WTC11 (cell line): ENCODE measurements around the gene PTPRF. TPM values are rescaled to one million over a fixed set of nuclear protein-coding genes. Genes with fewer than 3 reads are reported as not detected.

Source experiments
- ATAC-seq: fragments of 200-7000 bp; cut with Tn5 transposase; 2 replicates; pipeline ENCODE4 v1.10.0; 2021; ENCODE audit warnings: mild to moderate bottlenecking, moderate library complexity
- CTCF ChIA-PET: fragments of 300-600 bp; sonication (Branson Sonifier 250); formaldehyde crosslinking; loops from one replicate; lab custom pipeline; 2021; ENCODE audit warnings: antibody characterized with exemption; lab: Charles Lee
- POLR2A ChIA-PET: fragments of 350-600 bp; sonication (Branson Sonifier 250); formaldehyde crosslinking; loops from one replicate; lab custom pipeline; 2021; ENCODE audit warnings: antibody characterized with exemption; lab: Charles Lee
- DNase-seq: peaks from one replicate; pipeline ENCODE4 v3.0.0; 2021; ENCODE audit warnings: low spot score
- H3K27ac Mint-ChIP-seq: 2 replicates; pipeline ENCODE4 v1.8.0; 2021; ENCODE audit warnings: mixed read lengths
- H3K27me3 Mint-ChIP-seq: 2 replicates; pipeline ENCODE4 v1.8.0; 2021; ENCODE audit warnings: low read depth, mild to moderate bottlenecking, moderate library complexity, mixed read lengths
- H3K36me3 Mint-ChIP-seq: 2 replicates; pipeline ENCODE4 v1.8.0; 2021; ENCODE audit warnings: mixed read lengths
- H3K4me1 Mint-ChIP-seq: 2 replicates; pipeline ENCODE4 v1.8.0; 2022; ENCODE audit warnings: mixed read lengths
- H3K4me3 Mint-ChIP-seq: 2 replicates; pipeline ENCODE4 v1.8.0; 2021; ENCODE audit warnings: mild to moderate bottlenecking, moderate library complexity, mixed read lengths
- H3K9me3 Mint-ChIP-seq: 2 replicates; pipeline ENCODE4 v1.8.0; 2021; ENCODE audit warnings: mixed read lengths
- EMX1 ChIP-seq: fragments of 250-450 bp; sonication (Bioruptor Pico); IDR thresholded peaks from 2 replicates; pipeline ENCODE4 v1.8.0; 2021; ENCODE audit warnings: mild to moderate bottlenecking
- ESRRA ChIP-seq: sonication (generic); formaldehyde crosslinking; IDR thresholded peaks from 2 replicates; pipeline ENCODE4 v1.8.1; 2022; ENCODE audit warnings: mild to moderate bottlenecking, missing genetic modification reagents, borderline replicate concordance
- FOXJ3 ChIP-seq: sonication (generic); formaldehyde crosslinking; IDR thresholded peaks from 2 replicates; pipeline ENCODE4 v1.9.0; 2021; ENCODE audit warnings: missing genetic modification reagents, mild to moderate bottlenecking, borderline replicate concordance
- FOXP1 ChIP-seq: sonication (generic); formaldehyde crosslinking; IDR thresholded peaks from 2 replicates; pipeline ENCODE4 v1.8.0; 2022; ENCODE audit warnings: missing genetic modification reagents, mild to moderate bottlenecking, moderate library complexity, borderline replicate concordance
- GRHL2 ChIP-seq: fragments of 250-450 bp; sonication (Bioruptor Pico); IDR thresholded peaks from 2 replicates; pipeline ENCODE4 v1.8.0; 2022; ENCODE audit warnings: mild to moderate bottlenecking, moderate library complexity; ENCODE audit not compliant: insufficient replicate concordance, severe bottlenecking
- IRF2 ChIP-seq: sonication (generic); formaldehyde crosslinking; IDR thresholded peaks from 2 replicates; pipeline ENCODE4 v1.8.0; 2022; ENCODE audit warnings: low read depth, missing genetic modification reagents, borderline replicate concordance
- JAZF1 ChIP-seq: fragments of 250-450 bp; sonication (Bioruptor Pico); IDR thresholded peaks from 2 replicates; pipeline ENCODE4 v1.9.0; 2021; ENCODE audit warnings: moderate library complexity, mild to moderate bottlenecking, inconsistent platforms
- NFYB ChIP-seq: sonication (generic); formaldehyde crosslinking; conservative IDR thresholded peaks from 2 replicates; pipeline ENCODE4 v1.8.0; 2022; ENCODE audit warnings: low read depth, missing genetic modification reagents
- NR1H2 ChIP-seq: sonication (generic); formaldehyde crosslinking; IDR thresholded peaks from 2 replicates; pipeline ENCODE4 v1.9.0; 2021; ENCODE audit warnings: mild to moderate bottlenecking, moderate library complexity, missing genetic modification reagents
- PRRX2 ChIP-seq: fragments of 250-450 bp; sonication (Bioruptor Pico); IDR thresholded peaks from 2 replicates; pipeline ENCODE4 v1.8.0; 2021; ENCODE audit warnings: mild to moderate bottlenecking
- SOX15 ChIP-seq: fragments of 250-450 bp; sonication (Bioruptor Pico); IDR thresholded peaks from 2 replicates; pipeline ENCODE4 v1.9.0; 2021; ENCODE audit warnings: mild to moderate bottlenecking
- TCF7 ChIP-seq: sonication (generic); formaldehyde crosslinking; IDR thresholded peaks from 2 replicates; pipeline ENCODE4 v1.8.0; 2022; ENCODE audit warnings: mild to moderate bottlenecking, low read depth, missing genetic modification reagents, moderate library complexity
- TEAD1 ChIP-seq: sonication (generic); formaldehyde crosslinking; IDR thresholded peaks from 2 replicates; pipeline ENCODE4 v1.8.0; 2022; ENCODE audit warnings: mild to moderate bottlenecking, missing genetic modification reagents
- TEAD4 ChIP-seq: sonication (generic); formaldehyde crosslinking; IDR thresholded peaks from 2 replicates; pipeline ENCODE4 v1.8.0; 2022; ENCODE audit warnings: mild to moderate bottlenecking, missing genetic modification reagents
- ZBTB21 ChIP-seq: sonication (generic); formaldehyde crosslinking; IDR thresholded peaks from 2 replicates; pipeline ENCODE4 v1.8.1; 2023; ENCODE audit warnings: mild to moderate bottlenecking, missing genetic modification reagents, borderline replicate concordance
- ZNF317 ChIP-seq: sonication (generic); formaldehyde crosslinking; IDR thresholded peaks from 2 replicates; pipeline ENCODE4 v1.8.1; 2023; ENCODE audit warnings: low read depth, mild to moderate bottlenecking, moderate library complexity, missing genetic modification reagents, borderline replicate concordance
- total RNA-seq: library from RNA; stranded (reverse); gene quantifications from 3 replicates; pipeline ENCODE4 v1.2.3, GENCODE V29; 2021
- TF ChIP-seq, protein P1 (sequence below): sonication (generic); formaldehyde crosslinking; IDR thresholded peaks from 2 replicates; pipeline ENCODE4 v1.8.0; 2023; ENCODE audit warnings: missing genetic modification reagents, mild to moderate bottlenecking, borderline replicate concordance
- TF ChIP-seq, protein P2 (sequence below): fragments of 250-450 bp; sonication (Bioruptor Pico); IDR thresholded peaks from 2 replicates; pipeline ENCODE4 v1.9.0; 2021; ENCODE audit warnings: mild to moderate bottlenecking
- TF ChIP-seq, protein P3 (sequence below): sonication (generic); formaldehyde crosslinking; IDR thresholded peaks from 2 replicates; pipeline ENCODE4 v1.8.0; 2023; ENCODE audit warnings: mild to moderate bottlenecking, missing genetic modification reagents
- TF ChIP-seq, protein P4 (sequence below): fragments of 250-450 bp; sonication (Bioruptor Pico); IDR thresholded peaks from 2 replicates; pipeline ENCODE4 v1.9.0; 2021; ENCODE audit warnings: mild to moderate bottlenecking, borderline replicate concordance
- TF ChIP-seq, protein P5 (sequence below): sonication (generic); formaldehyde crosslinking; IDR thresholded peaks from 2 replicates; pipeline ENCODE4 v1.8.0; 2022; ENCODE audit warnings: mild to moderate bottlenecking, missing genetic modification reagents
- TF ChIP-seq, protein P6 (sequence below): sonication (generic); formaldehyde crosslinking; IDR thresholded peaks from 2 replicates; pipeline ENCODE4 v1.8.0; 2022; ENCODE audit warnings: mild to moderate bottlenecking, missing genetic modification reagents

Gene PTPRF
- total RNA-seq, 1 experiment from 2014 or later = 248 TPM

DNA sequence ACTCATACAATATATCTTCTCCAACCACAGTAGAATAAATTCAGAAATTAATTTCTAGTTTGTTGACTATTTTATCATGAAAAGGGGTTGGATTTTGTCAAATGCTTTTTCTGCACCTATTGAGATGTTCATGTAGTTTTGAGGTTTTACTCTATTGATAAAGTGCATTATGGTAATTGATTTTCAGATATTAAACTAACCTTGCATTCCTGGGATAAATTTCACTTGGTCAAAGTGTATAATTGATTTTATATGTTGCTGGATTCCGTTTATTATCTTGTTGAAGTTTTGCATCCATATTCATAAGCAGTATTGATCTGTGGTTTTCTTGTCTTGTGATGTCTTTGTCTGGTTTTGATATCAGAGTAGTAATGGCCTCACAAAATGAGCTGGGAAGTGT lies 42.5 kb upstream of the PTPRF start:
- TF ChIP-seq NFYB (CRISPR knock-in tag) (no peak), NR1H2 (CRISPR knock-in tag) (no peak), EMX1 (CRISPR knock-in tag) (no peak), TEAD4 (CRISPR knock-in tag) (no peak), FOXJ3 (CRISPR knock-in tag) (no peak), JAZF1 (CRISPR knock-in tag) (no peak), ZBTB21 (no peak), SOX15 (CRISPR knock-in tag) (no peak), IRF2 (CRISPR knock-in tag) (no peak), PRRX2 (no peak), TEAD1 (no peak), ESRRA (no peak), GRHL2 (CRISPR knock-in tag) (no peak), FOXP1 (no peak)
- TF ChIP-seq, protein P1, sequence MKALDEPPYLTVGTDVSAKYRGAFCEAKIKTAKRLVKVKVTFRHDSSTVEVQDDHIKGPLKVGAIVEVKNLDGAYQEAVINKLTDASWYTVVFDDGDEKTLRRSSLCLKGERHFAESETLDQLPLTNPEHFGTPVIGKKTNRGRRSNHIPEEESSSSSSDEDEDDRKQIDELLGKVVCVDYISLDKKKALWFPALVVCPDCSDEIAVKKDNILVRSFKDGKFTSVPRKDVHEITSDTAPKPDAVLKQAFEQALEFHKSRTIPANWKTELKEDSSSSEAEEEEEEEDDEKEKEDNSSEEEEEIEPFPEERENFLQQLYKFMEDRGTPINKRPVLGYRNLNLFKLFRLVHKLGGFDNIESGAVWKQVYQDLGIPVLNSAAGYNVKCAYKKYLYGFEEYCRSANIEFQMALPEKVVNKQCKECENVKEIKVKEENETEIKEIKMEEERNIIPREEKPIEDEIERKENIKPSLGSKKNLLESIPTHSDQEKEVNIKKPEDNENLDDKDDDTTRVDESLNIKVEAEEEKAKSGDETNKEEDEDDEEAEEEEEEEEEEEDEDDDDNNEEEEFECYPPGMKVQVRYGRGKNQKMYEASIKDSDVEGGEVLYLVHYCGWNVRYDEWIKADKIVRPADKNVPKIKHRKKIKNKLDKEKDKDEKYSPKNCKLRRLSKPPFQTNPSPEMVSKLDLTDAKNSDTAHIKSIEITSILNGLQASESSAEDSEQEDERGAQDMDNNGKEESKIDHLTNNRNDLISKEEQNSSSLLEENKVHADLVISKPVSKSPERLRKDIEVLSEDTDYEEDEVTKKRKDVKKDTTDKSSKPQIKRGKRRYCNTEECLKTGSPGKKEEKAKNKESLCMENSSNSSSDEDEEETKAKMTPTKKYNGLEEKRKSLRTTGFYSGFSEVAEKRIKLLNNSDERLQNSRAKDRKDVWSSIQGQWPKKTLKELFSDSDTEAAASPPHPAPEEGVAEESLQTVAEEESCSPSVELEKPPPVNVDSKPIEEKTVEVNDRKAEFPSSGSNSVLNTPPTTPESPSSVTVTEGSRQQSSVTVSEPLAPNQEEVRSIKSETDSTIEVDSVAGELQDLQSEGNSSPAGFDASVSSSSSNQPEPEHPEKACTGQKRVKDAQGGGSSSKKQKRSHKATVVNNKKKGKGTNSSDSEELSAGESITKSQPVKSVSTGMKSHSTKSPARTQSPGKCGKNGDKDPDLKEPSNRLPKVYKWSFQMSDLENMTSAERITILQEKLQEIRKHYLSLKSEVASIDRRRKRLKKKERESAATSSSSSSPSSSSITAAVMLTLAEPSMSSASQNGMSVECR (CRISPR knock-in tag) = no peak
- TF ChIP-seq, protein P2, sequence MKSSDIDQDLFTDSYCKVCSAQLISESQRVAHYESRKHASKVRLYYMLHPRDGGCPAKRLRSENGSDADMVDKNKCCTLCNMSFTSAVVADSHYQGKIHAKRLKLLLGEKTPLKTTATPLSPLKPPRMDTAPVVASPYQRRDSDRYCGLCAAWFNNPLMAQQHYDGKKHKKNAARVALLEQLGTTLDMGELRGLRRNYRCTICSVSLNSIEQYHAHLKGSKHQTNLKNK (CRISPR knock-in tag) = no peak
- TF ChIP-seq, all 79 proteins: peak for 0
- ChIA-PET POLR2A (no interaction called here), CTCF (no interaction called here)
- H3K27ac Mint-ChIP-seq = no peak overlapping the region
- no peak overlapping the region for H3K4me3 Mint-ChIP-seq
- peaks cover 42% of the 10 kb centered on the region for H3K9me3 Mint-ChIP-seq
- H3K36me3 Mint-ChIP-seq = peaks cover 17% of the 10 kb centered on the region
- DNase-seq (no peak), ATAC-seq (no peak)
- no peaks in the 10 kb centered on the region for H3K4me1 Mint-ChIP-seq
- peaks cover 19% of the 10 kb centered on the region for H3K27me3 Mint-ChIP-seq

DNA sequence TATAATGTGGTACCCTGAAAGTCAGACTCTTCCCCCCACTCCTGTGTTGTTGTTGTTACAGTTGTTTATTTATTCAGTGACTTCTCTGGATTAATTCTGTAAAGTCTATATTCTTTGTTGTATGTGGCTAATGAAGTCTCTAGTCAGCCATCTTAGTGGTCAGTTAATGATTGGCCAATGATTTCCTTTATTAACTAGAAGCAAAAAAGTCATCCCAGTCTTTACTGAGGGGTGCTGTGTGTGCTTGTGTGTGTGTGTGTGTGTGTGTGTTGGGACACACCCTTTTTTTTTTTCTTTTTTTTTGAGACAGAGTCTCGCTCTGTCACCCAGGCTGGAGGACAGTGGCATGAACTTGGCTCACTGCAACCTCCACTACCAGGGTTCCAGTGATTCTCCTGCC lies 39.6 kb upstream of the PTPRF start:
- DNase-seq (no peak), ATAC-seq (no peak)
- Mint-ChIP-seq H3K4me3 (no peak overlapping the region), H3K4me1 (peaks cover 18% of the 10 kb centered on the region), H3K36me3 (peaks cover 17% of the 10 kb centered on the region), H3K27ac (no peak overlapping the region), H3K9me3 (peaks cover 41% of the 10 kb centered on the region), H3K27me3 (peaks cover 20% of the 10 kb centered on the region)
- CTCF ChIA-PET = no interaction called here
- POLR2A ChIA-PET = no interaction called here
- TF ChIP-seq, protein P3, sequence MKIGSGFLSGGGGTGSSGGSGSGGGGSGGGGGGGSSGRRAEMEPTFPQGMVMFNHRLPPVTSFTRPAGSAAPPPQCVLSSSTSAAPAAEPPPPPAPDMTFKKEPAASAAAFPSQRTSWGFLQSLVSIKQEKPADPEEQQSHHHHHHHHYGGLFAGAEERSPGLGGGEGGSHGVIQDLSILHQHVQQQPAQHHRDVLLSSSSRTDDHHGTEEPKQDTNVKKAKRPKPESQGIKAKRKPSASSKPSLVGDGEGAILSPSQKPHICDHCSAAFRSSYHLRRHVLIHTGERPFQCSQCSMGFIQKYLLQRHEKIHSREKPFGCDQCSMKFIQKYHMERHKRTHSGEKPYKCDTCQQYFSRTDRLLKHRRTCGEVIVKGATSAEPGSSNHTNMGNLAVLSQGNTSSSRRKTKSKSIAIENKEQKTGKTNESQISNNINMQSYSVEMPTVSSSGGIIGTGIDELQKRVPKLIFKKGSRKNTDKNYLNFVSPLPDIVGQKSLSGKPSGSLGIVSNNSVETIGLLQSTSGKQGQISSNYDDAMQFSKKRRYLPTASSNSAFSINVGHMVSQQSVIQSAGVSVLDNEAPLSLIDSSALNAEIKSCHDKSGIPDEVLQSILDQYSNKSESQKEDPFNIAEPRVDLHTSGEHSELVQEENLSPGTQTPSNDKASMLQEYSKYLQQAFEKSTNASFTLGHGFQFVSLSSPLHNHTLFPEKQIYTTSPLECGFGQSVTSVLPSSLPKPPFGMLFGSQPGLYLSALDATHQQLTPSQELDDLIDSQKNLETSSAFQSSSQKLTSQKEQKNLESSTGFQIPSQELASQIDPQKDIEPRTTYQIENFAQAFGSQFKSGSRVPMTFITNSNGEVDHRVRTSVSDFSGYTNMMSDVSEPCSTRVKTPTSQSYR (CRISPR knock-in tag) = no peak
- TF ChIP-seq, protein P4, sequence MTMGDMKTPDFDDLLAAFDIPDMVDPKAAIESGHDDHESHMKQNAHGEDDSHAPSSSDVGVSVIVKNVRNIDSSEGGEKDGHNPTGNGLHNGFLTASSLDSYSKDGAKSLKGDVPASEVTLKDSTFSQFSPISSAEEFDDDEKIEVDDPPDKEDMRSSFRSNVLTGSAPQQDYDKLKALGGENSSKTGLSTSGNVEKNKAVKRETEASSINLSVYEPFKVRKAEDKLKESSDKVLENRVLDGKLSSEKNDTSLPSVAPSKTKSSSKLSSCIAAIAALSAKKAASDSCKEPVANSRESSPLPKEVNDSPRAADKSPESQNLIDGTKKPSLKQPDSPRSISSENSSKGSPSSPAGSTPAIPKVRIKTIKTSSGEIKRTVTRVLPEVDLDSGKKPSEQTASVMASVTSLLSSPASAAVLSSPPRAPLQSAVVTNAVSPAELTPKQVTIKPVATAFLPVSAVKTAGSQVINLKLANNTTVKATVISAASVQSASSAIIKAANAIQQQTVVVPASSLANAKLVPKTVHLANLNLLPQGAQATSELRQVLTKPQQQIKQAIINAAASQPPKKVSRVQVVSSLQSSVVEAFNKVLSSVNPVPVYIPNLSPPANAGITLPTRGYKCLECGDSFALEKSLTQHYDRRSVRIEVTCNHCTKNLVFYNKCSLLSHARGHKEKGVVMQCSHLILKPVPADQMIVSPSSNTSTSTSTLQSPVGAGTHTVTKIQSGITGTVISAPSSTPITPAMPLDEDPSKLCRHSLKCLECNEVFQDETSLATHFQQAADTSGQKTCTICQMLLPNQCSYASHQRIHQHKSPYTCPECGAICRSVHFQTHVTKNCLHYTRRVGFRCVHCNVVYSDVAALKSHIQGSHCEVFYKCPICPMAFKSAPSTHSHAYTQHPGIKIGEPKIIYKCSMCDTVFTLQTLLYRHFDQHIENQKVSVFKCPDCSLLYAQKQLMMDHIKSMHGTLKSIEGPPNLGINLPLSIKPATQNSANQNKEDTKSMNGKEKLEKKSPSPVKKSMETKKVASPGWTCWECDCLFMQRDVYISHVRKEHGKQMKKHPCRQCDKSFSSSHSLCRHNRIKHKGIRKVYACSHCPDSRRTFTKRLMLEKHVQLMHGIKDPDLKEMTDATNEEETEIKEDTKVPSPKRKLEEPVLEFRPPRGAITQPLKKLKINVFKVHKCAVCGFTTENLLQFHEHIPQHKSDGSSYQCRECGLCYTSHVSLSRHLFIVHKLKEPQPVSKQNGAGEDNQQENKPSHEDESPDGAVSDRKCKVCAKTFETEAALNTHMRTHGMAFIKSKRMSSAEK (CRISPR knock-in tag) = no peak
- TF ChIP-seq TCF7 = no peak
- no peak for TF ChIP-seq TEAD4 (CRISPR knock-in tag)
- TF ChIP-seq, protein P5, sequence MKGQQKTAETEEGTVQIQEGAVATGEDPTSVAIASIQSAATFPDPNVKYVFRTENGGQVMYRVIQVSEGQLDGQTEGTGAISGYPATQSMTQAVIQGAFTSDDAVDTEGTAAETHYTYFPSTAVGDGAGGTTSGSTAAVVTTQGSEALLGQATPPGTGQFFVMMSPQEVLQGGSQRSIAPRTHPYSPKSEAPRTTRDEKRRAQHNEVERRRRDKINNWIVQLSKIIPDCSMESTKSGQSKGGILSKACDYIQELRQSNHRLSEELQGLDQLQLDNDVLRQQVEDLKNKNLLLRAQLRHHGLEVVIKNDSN (CRISPR knock-in tag) = no peak
- TF ChIP-seq ZNF317 (CRISPR knock-in tag) = no peak
- TF ChIP-seq, protein P6, sequence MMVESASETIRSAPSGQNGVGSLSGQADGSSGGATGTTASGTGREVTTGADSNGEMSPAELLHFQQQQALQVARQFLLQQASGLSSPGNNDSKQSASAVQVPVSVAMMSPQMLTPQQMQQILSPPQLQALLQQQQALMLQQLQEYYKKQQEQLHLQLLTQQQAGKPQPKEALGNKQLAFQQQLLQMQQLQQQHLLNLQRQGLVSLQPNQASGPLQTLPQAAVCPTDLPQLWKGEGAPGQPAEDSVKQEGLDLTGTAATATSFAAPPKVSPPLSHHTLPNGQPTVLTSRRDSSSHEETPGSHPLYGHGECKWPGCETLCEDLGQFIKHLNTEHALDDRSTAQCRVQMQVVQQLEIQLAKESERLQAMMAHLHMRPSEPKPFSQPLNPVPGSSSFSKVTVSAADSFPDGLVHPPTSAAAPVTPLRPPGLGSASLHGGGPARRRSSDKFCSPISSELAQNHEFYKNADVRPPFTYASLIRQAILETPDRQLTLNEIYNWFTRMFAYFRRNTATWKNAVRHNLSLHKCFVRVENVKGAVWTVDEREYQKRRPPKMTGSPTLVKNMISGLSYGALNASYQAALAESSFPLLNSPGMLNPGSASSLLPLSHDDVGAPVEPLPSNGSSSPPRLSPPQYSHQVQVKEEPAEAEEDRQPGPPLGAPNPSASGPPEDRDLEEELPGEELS (CRISPR knock-in tag) = no peak
